SH-SY5Y (cell line): ENCODE results near the gene TRIM44.

Source experiments
- GATA2 ChIP-seq: IDR thresholded peaks from 2 replicates; pipeline ENCODE4 v1.6.1; 2011; ENCODE audit warnings: mild to moderate bottlenecking, low read depth, low read length
- GATA3 ChIP-seq: IDR thresholded peaks from 2 replicates; pipeline ENCODE4 v1.6.1; 2011; ENCODE audit warnings: low read depth, mild to moderate bottlenecking, low read length, moderate library complexity

The TRIM44 gene

DNA sequence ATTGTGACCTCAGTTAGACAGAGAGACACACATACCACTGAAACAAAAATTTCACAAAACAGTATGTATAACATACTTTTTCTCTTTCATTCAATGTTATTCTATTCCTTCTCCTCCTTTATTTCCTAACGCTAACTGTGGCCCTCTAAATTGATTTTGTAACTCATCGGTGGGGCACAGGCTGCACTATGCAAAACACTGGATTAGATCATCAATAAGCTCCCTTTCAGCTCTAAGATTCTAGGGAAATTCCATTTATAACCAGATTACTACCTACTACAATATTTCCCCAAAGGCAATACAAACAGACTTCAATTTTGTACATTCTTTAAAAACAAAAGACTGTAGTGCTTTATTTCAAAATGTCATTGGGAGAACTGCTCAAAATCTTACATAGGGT is 38.3 kb upstream of the TRIM44 start:
- no peak for TF ChIP-seq GATA3
- TF ChIP-seq GATA2: no peak

- TF ChIP-seq GATA3 (no peak), GATA2 (no peak)
Observed at GRCh38 chr11:35624781-35625180, 37.8 kb upstream of the TRIM44 start.

- no peak for TF ChIP-seq GATA2
- no peak for TF ChIP-seq GATA3
Observed at GRCh38 chr11:35626501-35626900, 36.1 kb upstream of the TRIM44 start.

DNA sequence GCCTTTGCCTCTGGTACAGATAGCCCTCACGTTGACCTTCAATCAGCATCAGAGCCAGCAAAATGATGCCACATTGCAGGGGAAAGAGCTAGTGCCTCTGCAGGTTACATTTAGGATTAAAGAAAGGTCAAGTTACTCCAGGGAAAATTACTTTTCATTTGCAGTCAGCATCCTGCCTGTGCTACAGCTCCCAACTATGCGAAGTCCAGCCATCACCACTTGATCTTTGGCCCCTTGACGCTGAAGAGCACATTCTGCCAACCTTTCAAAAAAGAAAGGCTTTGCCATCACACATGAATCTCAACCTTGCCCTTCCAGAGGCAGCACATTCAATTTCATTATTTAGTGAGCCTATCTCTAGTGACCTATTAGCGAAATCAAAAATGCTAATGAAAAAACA is 33.1 kb upstream of the TRIM44 start:
- TF ChIP-seq GATA2 (no peak), GATA3 (no peak)

GRCh38 chr11:35629914-35630313 is 32.7 kb upstream of the TRIM44 start:
- TF ChIP-seq GATA2: no peak
- TF ChIP-seq GATA3: no peak

- TF ChIP-seq GATA3: no peak
- TF ChIP-seq GATA2: no peak
Observed at GRCh38 chr11:35631891-35632290, 30.7 kb upstream of the TRIM44 start.

GRCh38 chr11:35632301-35632700 is 30.3 kb upstream of the TRIM44 start:
- no peak for TF ChIP-seq GATA2

- no peak for TF ChIP-seq GATA3
- no peak for TF ChIP-seq GATA2
Observed at GRCh38 chr11:35633827-35634423, 28.6 kb upstream of the TRIM44 start.

DNA sequence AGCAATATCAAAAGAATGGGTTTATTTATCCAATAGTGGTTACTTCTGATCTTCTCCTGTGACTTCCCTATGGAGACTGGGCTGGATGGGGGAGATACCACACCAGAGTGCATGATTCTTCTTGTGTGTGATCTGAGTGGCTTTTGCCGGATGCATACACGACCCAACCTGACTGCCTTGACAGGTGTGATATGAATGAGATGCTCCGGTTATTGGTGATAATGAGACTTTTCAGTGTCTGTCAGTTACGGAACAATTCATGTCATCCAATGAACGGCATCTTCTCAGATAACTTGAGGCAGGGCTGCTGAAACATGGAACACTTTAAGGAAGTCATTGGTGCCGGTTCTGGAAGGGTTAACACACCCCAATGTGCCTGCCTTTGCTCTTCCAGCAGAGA is 26.6 kb upstream of the TRIM44 start:
- TF ChIP-seq GATA2: no peak
- TF ChIP-seq GATA3: no peak

- TF ChIP-seq GATA2: no peak
- TF ChIP-seq GATA3: no peak
Observed at GRCh38 chr11:35639591-35640179, 22.9 kb upstream of the TRIM44 start.

- no peak for TF ChIP-seq GATA3
- no peak for TF ChIP-seq GATA2
Observed at GRCh38 chr11:35641171-35641897, 21.2 kb upstream of the TRIM44 start.

DNA sequence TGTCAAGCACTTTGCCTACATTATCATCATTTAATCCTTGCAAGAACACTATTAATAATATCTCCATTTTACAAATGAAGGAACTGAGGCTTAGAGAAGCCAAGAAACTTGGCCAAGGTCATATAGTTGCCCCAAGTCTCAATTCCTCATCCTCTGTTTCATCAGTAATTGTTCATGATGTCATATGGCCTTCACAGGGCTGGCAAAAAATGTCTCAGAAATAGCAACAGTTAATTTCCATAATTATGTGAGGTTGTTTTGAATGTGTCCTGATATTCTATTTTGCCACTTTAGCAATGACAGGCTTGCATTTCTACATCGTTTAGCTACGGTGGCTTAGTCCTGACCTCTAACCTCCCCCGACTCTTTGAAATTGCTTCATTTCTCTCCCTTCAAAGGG is 20.6 kb upstream of the TRIM44 start:
- TF ChIP-seq GATA3 (no peak), GATA2 (no peak)

GRCh38 chr11:35647421-35648093 is 15.0 kb upstream of the TRIM44 start:
- no peak for TF ChIP-seq GATA3
- TF ChIP-seq GATA2: no peak

DNA sequence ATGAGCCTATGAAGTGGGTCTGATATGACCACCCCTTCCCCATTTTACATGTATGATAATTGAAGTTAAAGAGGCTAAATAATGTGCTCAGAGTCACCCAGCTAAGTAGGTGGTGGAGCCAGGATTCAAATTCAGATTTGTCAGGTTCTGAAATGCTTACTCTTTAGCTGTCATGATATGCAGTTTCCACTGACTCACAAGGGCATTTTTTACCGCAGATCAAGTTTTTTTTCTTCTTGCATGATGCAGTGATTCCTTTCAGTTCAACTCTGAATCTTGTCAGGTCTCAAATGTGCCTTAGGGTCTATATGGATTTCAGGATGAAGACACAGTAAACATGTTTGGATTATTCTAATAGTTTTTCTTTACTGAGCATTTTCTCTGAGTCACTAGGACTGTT is 12.6 kb upstream of the TRIM44 start:
- no peak for TF ChIP-seq GATA2
- TF ChIP-seq GATA3: no peak

DNA sequence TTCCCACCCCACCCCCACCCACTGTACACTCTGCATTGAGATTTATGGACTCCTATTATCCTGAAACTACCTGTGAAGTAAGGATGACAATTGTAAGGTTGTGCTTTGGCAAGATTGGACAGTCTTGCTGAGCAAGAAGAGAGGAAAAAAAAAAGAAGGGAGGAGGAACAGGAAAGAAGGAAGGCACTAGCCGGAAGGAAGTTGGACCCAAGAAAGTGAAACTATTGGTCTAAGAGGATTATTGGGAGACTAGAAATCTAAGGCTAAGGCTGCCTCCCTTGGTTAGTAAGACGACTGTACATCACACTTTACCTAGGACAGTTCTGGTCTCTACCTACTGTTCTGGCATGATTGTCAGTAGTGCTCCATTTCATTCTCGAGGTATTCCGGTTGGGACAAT is 12.1 kb upstream of the TRIM44 start:
- TF ChIP-seq GATA3 (no peak), GATA2 (no peak)
